GM23338 (cell line): ENCODE data around the gene PXT1. TPM values are rescaled to one million over a fixed set of nuclear protein-coding genes. Genes with fewer than 3 reads are reported as not detected.

ENCODE experiments used
- ATAC-seq: fragments of 200-7000 bp; cut with Tn5 transposase; 3 replicates; pipeline ENCODE4 v1.9.1; 2020
- DNase-seq: peaks from one replicate; pipeline ENCODE4 v3.0.0-alpha.2; 2015; ENCODE audit warnings: low spot score
- H2AFZ ChIP-seq: fragments of 200-600 bp; sonication (generic); 2 replicates; pipeline ENCODE4 v1.8.0; 2016; ENCODE audit warnings: antibody characterized with exemption, mild to moderate bottlenecking, moderate library complexity
- H3F3A ChIP-seq: fragments of 200-600 bp; sonication (generic); replicated peaks from 2 replicates; pipeline ENCODE4 v1.8.0; 2017; ENCODE audit warnings: antibody characterized with exemption, mixed run types, low read depth
- H3K27ac ChIP-seq: fragments of 200-600 bp; sonication (generic); 2 replicates; pipeline ENCODE4 v1.6.1; 2016; ENCODE audit warnings: low read depth
- H3K27me3 ChIP-seq: fragments of 200-600 bp; sonication (generic); 2 replicates; pipeline ENCODE4 v1.8.0; 2016; ENCODE audit warnings: mild to moderate bottlenecking, mixed run types, moderate library complexity; ENCODE audit not compliant: insufficient read depth
- H3K36me3 ChIP-seq: fragments of 200-600 bp; sonication (generic); 2 replicates; pipeline ENCODE4 v1.8.0; 2016; ENCODE audit warnings: mild to moderate bottlenecking; ENCODE audit not compliant: insufficient read depth
- H3K4me1 ChIP-seq: fragments of 200-600 bp; sonication (generic); 2 replicates; pipeline ENCODE4 v1.8.0; 2016; ENCODE audit warnings: mild to moderate bottlenecking, moderate library complexity; ENCODE audit not compliant: insufficient read depth
- H3K4me2 ChIP-seq: fragments of 200-600 bp; sonication (generic); 2 replicates; pipeline ENCODE4 v1.7.1; 2017; ENCODE audit warnings: mixed run types
- H3K4me3 ChIP-seq: fragments of 200-600 bp; sonication (generic); 2 replicates; pipeline ENCODE4 v1.6.1; 2016; ENCODE audit warnings: mixed run types
- H3K79me2 ChIP-seq: fragments of 200-600 bp; sonication (generic); replicated peaks from 2 replicates; pipeline ENCODE4 v1.8.0; 2017; ENCODE audit warnings: mild to moderate bottlenecking; ENCODE audit not compliant: insufficient read depth
- H3K9me2 ChIP-seq: fragments of 200-600 bp; sonication (generic); 2 replicates; pipeline ENCODE4 v1.8.0; 2017; ENCODE audit not compliant: insufficient read depth
- H4K20me1 ChIP-seq: fragments of 200-600 bp; sonication (generic); replicated peaks from 2 replicates; pipeline ENCODE4 v1.8.0; 2017; ENCODE audit warnings: mild to moderate bottlenecking; ENCODE audit not compliant: insufficient read depth
- H3K27ac Mint-ChIP-seq: 2 replicates; pipeline ENCODE4 v1.8.0; 2020; ENCODE audit warnings: inconsistent platforms, mild to moderate bottlenecking, moderate library complexity, mixed read lengths
- H3K27me3 Mint-ChIP-seq: 3 replicates; pipeline ENCODE4 v1.8.0; 2022; ENCODE audit warnings: low read depth, mild to moderate bottlenecking, moderate library complexity, mixed read lengths, inconsistent platforms; ENCODE audit not compliant: insufficient read depth, poor library complexity
- H3K36me3 Mint-ChIP-seq: 3 replicates; pipeline ENCODE4 v1.8.0; 2021; ENCODE audit warnings: low read depth, mild to moderate bottlenecking, inconsistent platforms, moderate library complexity, mixed read lengths
- H3K4me1 Mint-ChIP-seq: 3 replicates; pipeline ENCODE4 v1.8.0; 2020; ENCODE audit warnings: mild to moderate bottlenecking, inconsistent platforms, mixed read lengths
- H3K4me3 Mint-ChIP-seq: 3 replicates; pipeline ENCODE4 v1.8.0; 2021; ENCODE audit warnings: moderate library complexity, mild to moderate bottlenecking, inconsistent platforms, mixed read lengths
- H3K9me3 Mint-ChIP-seq: 3 replicates; pipeline ENCODE4 v1.8.0; 2020; ENCODE audit warnings: moderate library complexity, mild to moderate bottlenecking, inconsistent platforms, mixed read lengths
- ETS1 ChIP-seq: IDR thresholded peaks from 2 replicates; pipeline ENCODE4 v1.6.1; 2016; ENCODE audit warnings: antibody characterized with exemption
- JUNB ChIP-seq: IDR thresholded peaks from one replicate; pipeline ENCODE4 v1.6.1; 2016; ENCODE audit warnings: antibody characterized with exemption; ENCODE audit not compliant: unreplicated experiment
- NANOG ChIP-seq: IDR thresholded peaks from 2 replicates; pipeline ENCODE4 v1.6.1; 2016; ENCODE audit warnings: antibody characterized with exemption, borderline replicate concordance
- POLR2AphosphoS5 ChIP-seq: IDR thresholded peaks from 2 replicates; pipeline ENCODE4 v1.6.1; 2016; ENCODE audit warnings: antibody characterized with exemption, low read depth
- STAT1 ChIP-seq: IDR thresholded peaks from one replicate; pipeline ENCODE4 v1.6.1; 2016; ENCODE audit warnings: antibody characterized with exemption; ENCODE audit not compliant: unreplicated experiment
- ZNF114 ChIP-seq: fragments of 250-450 bp; sonication (Bioruptor Pico); IDR thresholded peaks from 2 replicates; pipeline ENCODE4 v1.5.0; 2020; ENCODE audit warnings: mild to moderate bottlenecking, moderate library complexity
- ZNF331 ChIP-seq: fragments of 250-450 bp; sonication (Bioruptor Pico); IDR thresholded peaks from 2 replicates; pipeline ENCODE4 v1.5.0; 2020; ENCODE audit warnings: low read depth, mild to moderate bottlenecking, moderate library complexity
- ZNF462 ChIP-seq: fragments of 250-450 bp; sonication (Bioruptor Pico); IDR thresholded peaks from 2 replicates; pipeline ENCODE4 v1.5.0; 2020; ENCODE audit warnings: mild to moderate bottlenecking, moderate library complexity
- polyA plus RNA-seq: library from polyadenylated mRNA; unstranded; fragments of >200 nt; fragmentation: Nextera tagmentation; extraction: Ambion mirVana; gene quantifications from 2 replicates; pipeline ENCODE4 v1.2.1, GENCODE V29; 2016
- total RNA-seq: library from RNA; depleted of rRNA; stranded (reverse); fragments of >200 nt; shearing (Covaris generic); gene quantifications from 2 replicates; pipeline ENCODE4 v1.2.3, GENCODE V29; 2014

PXT1 gene
- total and polyA plus RNA-seq, 2 experiments from 2014 or later: 0.14 TPM; not detected in 1

- TF ChIP-seq ZNF114: no peak
- no peak for TF ChIP-seq JUNB
- no peak overlapping the region for H3K27ac Mint-ChIP-seq
- Histone ChIP-seq H4K20me1 (no peaks in the 10 kb centered on the region), H3K27ac (no peak overlapping the region), H3K9me2 (no peaks in the 10 kb centered on the region), H3K4me1 (0 out of 2 replicates have a peak, but pooled peaks cover 10% of the 10 kb centered on the region), H3K36me3 (no peaks in the 10 kb centered on the region), H3K79me2 (no peaks in the 10 kb centered on the region), H3F3A (no peaks in the 10 kb centered on the region), H3K4me2 (no peak overlapping the region), H2AFZ (no peak overlapping the region), H3K27me3 (no peaks in the 10 kb centered on the region), H3K4me3 (no peak overlapping the region)
- ATAC-seq: no peak
- H3K4me3 Mint-ChIP-seq: no peak overlapping the region
- DNase-seq: no peak
- H3K27me3 Mint-ChIP-seq: peaks cover 8% of the 10 kb centered on the region
- peaks cover 4% of the 10 kb centered on the region; the same call in 1 of the 3 replicates for H3K36me3 Mint-ChIP-seq
- no peaks in the 10 kb centered on the region for H3K9me3 Mint-ChIP-seq
- peaks cover 21% of the 10 kb centered on the region for H3K4me1 Mint-ChIP-seq
Observed at GRCh38 chr6:36374194-36374593, 68.5 kb downstream of the PXT1 start.

GRCh38 chr6:36373368-36374019, 69.2 kb downstream of the PXT1 start:
- 0 out of 2 replicates have a peak, but pooled peaks cover 10% of the 10 kb centered on the region for H3K4me1 ChIP-seq
- no peaks in the 10 kb centered on the region for H3K27me3 ChIP-seq
- no peak overlapping the region for H3K27ac ChIP-seq
- no peaks in the 10 kb centered on the region for H3K79me2 ChIP-seq
- no peak overlapping the region for H3K4me2 ChIP-seq
- H4K20me1 ChIP-seq: no peaks in the 10 kb centered on the region
- H3K27me3 Mint-ChIP-seq: peaks cover 8% of the 10 kb centered on the region
- no peaks in the 10 kb centered on the region for H3K9me2 ChIP-seq
- H3K36me3 ChIP-seq: no peaks in the 10 kb centered on the region
- H3K4me3 Mint-ChIP-seq: no peak overlapping the region
- DNase-seq (no peak), ATAC-seq (no peak; the same call in 2 of the 3 replicates)
- no peaks in the 10 kb centered on the region for H3F3A ChIP-seq
- H3K4me1 Mint-ChIP-seq: peaks cover 21% of the 10 kb centered on the region
- H2AFZ ChIP-seq: no peak overlapping the region; the same call in 1 of the 2 replicates
- H3K36me3 Mint-ChIP-seq: peaks cover 4% of the 10 kb centered on the region; the same call in 1 of the 3 replicates
- H3K27ac Mint-ChIP-seq: no peak overlapping the region
- TF ChIP-seq STAT1 (no peak), ZNF114 (no peak), ETS1 (no peak), ZNF331 (no peak), POLR2AphosphoS5 (no peak), ZNF462 (CRISPR knock-in tag) (no peak), NANOG (no peak)
- H3K4me3 ChIP-seq: no peak overlapping the region
- no peaks in the 10 kb centered on the region for H3K9me3 Mint-ChIP-seq
